Fibroblast of peridontal ligament (primary cell): ENCODE data around the gene CDH23.

ENCODE experiments used
- DNase-seq: peaks from one replicate; pipeline ENCODE4 v3.0.0-alpha.2; 2010; ENCODE audit errors: extremely low read depth

The CDH23 gene

DNA sequence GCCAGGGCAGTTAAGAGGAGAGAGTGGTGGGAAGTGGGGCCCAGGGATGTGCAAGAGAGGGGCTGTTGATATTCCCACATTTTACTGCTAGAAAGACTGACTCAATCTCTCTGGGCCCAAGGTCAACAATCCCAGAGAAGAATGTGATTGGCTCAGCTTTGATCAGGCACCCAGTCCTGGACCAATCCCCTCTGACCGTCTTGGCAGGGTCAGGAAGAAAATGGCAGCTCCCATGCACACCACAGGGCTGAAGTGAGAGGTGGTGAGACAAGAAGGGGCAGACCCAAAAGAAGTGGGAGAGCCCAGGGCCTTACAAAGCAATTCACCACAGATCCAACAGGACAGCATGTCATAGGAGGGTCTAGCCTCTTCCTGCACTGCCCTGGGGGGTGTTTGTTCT, 326.1 kb downstream of the CDH23 start:
- DNase-seq: no peak

DNA sequence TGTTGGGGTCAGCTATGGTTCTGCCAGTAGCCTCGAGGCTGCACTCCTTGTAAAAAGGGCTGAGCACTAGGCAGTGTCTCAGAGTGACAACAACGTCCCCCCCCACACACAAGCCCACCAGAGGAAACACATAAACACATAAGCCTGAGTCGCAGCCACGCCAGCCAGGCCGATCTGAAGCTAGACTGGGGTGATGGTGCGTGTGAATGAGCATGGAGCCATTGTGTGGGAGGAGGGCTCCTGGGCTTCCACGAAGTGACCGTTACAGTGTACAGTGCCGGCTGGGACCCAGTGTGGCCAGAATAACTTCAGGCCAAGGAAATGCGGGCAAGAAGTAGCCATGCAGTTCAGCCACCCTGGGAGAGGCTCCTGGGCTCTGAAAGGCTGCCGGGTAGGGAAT, 326.6 kb downstream of the CDH23 start:
- no peak for DNase-seq

DNA sequence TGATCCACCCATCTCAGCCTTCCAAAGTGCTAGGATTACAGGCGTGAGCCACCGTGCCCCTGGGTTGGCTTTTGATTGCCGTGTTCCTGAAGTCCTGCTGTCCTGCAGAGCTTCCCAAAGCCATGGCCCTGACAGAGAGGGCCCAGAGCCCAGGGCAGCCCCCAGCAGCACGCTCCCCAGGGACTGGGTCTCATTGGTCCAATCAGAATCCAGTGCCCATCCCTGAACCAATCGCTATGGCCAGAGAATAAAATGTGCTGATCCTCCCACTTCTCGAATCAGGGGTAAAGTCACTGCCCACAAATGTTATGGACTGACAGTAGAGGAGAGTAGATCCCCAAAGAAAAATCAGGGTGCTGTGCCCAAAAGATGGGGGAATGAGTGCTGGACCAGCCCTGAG, 327.8 kb downstream of the CDH23 start:
- DNase-seq: no peak

DNA sequence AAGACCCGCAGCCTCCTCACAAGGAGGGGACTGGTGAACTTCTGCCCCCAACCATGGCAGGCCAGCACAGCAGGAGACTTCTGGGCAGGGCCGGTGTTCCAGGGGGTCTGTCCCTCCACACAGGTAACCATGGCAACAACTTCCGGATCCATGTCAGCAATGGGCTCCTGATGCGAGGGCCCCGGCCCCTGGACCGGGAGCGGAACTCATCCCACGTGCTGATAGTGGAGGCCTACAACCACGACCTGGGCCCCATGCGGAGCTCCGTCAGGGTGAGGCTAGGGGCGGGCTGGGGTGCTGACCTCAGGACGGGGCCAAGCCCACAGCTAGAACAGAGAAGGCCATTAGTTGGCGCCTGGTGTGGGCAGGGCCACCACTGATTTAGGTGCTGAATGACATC, 328.5 kb downstream of the CDH23 start:
- no peak for DNase-seq

DNA sequence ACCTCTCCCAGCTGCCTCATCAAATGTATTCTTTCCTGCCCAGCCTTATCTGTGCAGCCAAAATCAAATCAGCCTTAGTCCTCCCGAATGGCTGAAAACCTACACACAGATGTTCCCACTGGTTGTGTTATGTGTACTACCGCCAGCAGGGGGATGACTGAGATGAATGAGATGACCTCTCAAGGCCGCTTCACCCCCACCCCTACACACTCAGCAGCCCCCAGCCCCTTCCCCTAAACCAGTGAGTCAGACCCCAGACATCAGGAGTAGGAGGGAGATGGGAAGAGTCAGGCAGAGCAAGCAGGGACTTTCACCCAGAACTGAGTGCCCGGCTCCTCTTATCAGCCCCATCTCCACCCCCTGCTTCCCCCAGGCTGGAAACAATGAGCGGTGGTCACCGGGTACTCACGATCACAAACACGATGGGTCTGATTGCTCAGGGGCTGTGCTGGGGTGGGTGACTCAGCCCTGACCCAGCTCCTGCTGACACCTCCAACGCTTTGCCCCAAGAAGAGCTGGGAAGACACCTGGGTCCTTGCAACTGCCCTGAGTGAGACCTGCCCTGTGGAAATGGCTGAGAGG, 329.4 kb downstream of the CDH23 start:
- peak; percentile 33 for DNase-seq

DNA sequence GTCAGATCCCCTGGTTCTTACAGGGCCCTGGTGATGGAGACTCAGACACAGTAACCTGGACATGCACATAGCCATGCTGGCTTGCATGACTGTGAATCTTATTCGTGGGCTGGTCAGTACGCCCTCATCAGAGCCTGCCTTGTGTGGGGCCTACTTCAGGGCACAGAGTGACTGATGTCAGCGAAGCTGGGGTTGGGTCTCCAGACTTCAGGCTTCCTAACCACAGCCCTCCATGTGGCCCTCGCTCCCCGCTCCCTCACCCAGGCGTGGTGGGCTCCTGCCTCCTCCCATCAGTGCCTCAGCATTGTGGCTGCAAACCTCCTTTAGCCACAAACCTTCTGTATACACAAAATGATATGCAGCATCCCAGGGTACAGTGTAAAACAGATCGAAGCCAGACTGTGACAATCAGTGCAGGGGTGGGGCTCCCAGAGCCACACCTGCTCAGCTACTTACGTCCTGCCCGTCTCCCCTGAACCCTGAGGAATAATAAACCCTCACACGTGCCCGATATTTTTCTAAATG, 329.9 kb downstream of the CDH23 start:
- no peak for DNase-seq

DNA sequence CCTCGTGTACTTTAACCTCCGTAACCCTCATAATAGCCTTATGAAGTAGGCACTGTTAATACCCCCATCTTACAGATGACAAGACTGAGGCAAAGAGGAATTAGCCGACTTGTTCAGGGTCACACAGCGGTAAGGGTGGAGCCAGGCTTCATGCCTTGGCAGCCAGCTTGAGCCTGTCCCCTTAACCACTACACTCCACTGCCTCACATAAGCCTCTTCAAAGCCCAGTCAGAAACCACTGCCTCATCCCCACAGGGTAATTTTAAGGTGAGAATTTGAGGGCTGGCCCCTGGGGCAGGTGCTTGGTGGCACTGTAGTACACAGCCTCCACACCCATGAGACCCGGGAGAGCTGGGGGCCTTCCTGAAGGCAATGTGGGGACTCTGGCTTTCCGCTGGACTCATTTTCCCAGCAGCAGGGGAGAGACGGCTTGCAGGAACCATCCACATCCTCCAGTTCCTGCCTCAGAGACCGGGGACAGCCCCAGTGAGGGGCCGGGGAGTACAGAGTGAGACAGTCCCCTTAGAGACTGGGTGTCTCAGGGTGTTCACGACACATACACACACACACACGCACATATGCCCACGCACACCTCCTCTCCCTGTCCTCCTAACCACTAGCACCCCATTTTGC, 330.5 kb downstream of the CDH23 start:
- DNase-seq: no peak

DNA sequence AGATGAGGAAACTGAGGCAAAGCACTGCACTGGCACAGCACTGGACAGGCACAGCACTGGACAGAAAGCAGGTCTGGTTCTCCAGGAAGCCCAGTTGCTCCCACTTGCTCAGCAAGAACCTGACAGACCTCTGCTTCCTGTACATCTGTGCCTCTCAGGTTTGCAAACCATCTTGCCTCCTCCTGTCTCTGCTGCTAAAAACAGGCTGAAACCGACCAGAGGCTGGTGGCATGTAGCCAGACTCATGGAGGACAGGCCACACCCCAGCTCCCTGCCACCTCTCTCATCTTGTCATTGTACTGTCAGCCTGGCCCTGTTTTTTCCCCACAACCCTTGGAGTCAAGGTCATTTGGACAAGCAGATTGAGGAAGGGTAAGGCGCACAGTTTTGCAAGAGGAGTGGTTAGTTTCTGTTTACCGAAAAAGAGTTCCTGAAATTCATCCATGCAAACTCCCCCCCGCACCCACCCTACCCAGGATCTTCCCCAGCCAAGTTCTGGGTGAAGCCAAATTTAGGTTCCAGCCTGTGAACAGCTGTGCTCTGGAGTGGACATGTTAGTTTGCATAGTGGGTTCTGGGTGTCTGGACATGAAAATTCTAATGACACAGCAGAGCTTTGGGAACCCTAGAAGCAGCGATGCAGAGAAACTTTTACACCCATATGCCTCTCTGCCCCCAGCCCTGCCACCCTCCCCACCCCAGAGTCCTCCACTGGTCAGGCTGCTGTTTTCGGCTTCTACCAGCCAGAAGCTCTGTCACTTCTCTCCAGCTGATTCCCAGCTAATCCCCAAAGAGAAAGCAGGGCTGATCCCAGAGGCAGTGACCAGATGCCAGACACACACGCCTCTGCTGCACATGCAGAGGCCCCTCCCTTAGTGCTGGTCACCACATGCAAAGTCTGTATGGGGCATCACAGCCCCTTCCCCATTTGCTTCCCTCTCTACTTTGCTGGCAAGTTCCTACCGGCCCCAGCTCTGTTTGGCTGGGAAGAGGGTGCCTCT, 331.3 kb downstream of the CDH23 start:
- peak; percentile 71 for DNase-seq

DNA sequence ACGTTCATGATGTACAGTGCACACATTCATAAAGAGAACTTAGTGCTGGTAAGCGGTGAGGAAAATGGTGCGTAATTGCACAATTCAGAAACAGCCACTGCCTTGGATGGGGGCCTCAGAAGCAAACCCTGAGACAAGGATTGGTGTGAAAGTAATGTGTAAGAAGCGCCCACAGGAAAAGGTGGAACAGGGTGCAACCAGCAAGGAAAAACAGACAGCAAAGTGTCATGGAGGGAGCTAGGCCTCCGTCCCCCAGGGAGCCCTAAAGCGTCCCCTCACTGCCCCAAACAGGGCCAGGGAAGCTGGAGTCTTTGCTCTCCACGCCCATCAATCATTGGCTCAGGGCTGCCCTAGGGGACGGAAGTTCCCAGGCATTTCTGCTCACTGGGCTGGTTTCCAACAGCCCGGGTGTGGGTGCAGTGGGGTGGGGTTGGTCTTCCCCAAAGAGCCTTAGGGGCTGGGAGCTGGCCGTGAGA, 332.5 kb downstream of the CDH23 start:
- DNase-seq: no peak

DNA sequence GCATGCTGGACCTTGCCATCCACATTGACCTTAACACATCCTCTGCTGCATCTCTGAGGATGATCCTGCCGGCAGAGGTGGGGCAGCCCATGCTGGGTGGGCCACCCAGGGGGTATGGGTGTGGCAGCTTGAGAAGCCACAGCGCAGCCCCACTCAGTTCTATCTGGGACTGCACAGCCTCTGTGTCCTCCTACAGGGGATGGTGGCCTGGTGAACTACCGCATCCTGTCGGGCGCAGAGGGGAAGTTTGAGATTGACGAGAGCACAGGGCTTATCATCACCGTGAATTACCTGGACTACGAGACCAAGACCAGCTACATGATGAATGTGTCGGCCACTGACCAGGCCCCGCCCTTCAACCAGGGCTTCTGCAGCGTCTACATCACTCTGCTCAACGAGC, 335.1 kb downstream of the CDH23 start:
- no peak for DNase-seq

DNA sequence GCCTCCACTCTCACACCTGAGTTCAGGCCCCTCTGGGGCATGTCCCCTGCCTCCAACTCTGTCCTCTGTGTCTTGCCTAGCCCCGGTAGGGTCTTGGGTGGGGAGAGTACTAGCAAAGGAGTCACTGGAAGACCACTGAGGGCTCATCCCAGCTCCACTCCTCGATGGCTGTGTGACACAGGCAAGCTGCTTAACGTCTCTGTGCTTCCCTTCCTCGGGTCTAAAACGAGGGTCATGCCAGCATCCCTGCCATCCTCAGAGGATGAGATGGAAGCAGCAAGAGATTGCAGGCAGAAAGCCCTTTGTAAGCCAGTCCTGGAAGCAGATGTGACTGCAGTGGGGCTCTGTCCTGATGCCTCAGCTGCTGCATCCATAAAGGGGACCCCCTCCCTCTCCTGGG, 338.1 kb downstream of the CDH23 start:
- no peak for DNase-seq

DNA sequence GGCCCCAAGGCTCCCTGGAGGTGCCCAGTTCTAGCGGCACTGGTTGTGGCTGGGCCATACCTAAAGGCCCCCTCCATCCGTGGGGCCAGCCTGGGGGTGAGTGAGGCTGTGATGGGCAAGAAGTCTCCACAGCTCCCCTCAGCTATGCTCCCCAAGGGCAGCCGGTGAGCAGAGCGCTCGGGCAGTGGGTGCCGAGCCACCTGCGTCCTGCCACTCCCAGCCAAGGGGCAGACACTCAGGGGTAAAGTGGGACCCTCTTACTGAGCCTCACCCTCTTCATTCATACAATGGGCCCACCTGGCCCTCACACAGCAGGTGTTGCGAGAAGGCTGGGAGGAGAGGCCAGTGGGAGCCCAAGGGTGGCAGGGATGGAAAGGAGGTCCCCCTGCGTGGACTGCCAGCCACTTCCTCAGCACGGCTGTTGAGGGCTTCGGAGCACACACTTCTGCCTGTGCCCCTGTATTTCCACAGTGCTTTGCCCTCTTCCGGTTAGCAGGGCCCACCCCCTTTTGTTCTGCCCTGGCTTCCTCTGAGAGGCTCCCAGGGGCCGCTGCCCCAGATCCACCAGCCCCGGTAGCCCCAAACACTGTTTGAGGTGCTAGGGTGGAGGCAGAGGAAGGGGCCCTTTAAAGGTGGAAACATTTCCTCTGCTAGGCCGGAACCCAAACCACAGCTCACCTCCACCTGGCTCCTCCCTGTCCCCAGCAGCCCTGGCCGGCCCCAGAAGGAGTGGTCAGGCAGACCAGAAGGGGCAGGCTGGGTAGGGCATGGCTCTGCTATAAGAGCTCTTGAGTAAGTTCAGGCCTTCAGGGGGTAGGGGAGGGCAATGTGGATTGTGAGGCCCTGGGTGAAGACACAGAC, 339.2 kb downstream of the CDH23 start:
- DNase-seq: no peak

DNA sequence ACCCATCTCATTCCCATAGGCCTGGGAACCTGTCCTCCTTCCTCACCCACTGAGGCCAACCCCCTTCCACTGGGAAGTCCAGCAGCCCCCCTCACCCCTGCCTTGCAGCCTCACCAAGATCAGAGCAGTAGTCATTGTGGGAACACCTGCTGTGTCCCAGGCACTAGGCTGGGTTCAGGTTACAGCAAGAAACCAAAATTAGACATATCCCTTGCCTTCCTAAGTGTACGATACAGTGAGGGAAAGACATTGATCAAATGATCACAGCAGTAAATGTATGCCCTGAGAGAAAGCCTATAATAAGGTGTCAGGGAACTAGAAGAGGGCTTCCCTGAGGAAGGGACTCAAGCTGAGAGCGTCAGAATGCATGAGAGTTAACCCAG, 339.8 kb downstream of the CDH23 start:
- no peak for DNase-seq

DNA sequence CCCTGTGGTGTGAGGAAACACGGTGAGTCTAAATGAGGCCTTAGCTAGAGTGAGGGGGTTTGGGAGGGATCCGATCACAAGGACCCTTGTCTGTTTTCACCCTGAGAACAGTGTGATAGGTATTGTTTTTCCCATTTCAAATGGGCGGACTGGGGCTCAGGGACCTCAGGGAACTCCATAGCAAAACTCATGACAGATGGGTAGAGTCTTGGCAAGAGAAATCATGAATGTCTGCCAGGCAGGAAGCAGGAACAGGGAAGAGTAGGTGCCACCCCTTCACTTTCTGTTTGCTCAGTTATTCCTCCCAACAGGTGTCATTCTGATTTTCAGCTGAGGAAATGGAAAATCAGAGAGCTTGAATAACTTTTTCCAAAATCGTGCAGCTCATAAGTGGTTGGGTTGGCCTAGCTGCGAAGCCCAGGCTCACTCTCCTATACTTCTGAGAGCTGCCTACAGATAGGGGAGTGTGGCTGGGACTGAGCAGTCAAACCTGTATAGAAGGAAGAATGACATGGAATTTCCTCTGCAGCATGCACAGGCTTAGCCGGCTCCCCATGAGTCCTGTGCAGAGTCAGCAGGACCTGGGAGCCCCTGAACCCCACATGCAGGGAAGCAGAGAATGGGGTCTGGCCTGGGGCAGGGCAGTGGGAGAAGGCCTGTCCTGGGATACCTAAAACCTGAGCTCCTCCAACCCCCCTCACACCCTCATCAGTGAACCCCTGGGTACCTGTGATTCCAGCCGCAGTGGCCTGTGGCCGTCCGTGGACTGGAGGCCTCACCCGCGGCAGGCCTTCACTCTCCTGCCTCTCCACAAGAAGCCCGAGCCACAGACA, 340.5 kb downstream of the CDH23 start:
- no peak for DNase-seq

DNA sequence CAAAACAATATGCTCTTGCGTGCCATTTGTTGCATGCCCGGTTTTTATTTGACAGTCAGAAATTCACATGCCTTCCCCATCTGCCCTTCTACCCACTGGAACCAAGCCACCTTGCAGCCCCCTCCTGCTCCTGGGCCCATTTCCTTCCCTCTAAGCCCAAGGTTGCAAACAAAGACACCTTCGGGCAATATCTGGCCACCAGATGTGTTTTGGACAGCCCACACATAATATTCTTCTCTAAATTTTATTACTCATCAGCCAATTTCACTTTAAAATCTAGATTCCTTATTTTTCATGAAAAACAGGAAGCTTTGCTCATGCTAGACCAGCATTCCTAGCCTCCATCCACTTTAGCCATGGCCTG, 341.1 kb downstream of the CDH23 start:
- DNase-seq: no peak

DNA sequence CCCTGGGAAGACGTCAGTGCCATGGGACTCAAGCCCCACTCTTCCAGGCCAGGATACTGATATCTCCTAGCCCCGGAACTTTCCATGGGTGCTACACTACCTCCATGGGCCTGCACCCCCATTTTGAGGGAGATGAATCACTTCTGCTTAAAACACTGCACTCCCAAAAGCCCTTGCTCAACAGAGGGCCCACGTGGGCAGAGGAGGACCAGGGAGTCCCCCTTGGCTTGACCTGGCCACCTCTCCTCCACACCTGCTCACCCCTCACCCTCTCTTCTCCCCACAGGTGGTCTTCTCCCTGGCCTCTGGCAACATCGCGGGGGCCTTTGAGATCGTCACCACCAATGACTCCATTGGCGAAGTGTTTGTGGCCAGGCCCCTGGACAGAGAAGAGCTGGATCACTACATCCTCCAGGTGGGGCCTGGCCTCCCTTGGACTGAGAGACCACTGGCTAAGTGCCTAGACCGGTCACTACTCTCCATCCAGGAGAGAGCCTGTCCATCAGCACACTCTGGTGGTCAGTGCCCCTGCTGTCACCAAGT, 342.7 kb downstream of the CDH23 start:
- DNase-seq: no peak

DNA sequence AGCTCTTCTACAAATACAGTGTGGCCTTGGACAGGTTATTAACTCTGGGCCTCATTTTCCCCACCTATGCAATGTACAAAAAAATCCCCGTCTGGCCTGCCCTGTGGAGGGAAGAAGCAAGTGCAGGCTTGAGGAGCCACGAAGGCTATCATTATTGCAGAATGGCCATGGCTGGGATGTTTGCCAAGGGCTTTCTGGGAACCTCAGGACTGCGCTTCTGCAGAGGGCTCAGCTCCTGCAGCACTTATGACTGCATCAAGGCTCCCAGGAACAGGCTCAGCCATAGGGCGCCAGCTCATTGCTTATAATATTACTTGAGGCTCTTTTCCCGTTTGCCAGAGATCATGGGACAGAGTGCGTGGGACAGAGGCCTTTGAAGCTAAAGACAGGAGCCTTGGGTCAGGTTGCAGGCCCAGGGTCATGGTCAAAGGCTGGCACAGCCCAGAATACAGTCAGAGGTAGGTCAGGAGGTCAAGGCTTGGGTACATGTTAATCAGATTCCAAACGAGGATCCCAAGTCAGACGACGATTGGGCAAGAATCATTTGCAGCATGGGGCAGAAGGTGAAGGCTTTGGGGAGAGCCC, 343.4 kb downstream of the CDH23 start:
- peak; percentile 88 for DNase-seq

DNA sequence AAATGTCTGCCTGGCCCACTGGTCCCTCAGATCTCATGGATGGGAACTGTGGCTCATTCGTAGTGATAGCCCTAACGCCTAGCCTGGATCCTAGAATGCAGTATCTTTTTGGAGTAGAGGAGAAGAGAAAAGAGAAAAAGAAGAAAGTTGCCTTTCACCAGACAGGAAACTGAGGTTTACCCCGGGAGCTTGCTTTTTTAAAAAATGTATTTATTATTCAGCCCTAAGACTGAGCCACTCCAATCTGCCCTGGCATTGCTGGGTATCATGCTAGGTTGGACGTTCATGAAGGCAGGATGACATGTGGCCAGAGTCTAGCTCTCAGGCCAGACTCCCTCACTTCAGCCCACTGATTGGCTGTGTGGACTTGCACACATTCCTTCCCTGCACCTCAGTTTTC, 344.3 kb downstream of the CDH23 start:
- DNase-seq: no peak

DNA sequence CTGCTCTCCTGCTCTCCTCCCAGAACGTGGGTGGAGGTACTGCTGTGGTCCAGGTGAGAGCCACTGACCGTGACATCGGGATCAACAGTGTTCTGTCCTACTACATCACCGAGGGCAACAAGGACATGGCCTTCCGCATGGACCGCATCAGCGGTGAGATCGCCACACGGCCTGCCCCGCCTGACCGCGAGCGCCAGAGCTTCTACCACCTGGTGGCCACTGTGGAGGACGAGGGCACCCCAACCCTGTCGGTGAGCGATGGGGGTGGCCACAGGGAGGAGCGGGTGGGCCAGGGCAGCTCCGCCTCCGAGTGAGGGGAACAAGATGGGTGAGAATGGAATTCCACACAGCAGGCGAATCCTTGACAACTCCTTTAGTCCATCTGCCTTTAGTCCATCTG, 345.0 kb downstream of the CDH23 start:
- no peak for DNase-seq
